ENCODE results near the gene NAV2. TPM values are rescaled to one million over a fixed set of nuclear protein-coding genes. Genes with fewer than 3 reads are reported as not detected.

Gene NAV2
- total and polyA plus RNA-seq, 2 donors from 2014 or later = 5.9 to 37.7 TPM

DNA sequence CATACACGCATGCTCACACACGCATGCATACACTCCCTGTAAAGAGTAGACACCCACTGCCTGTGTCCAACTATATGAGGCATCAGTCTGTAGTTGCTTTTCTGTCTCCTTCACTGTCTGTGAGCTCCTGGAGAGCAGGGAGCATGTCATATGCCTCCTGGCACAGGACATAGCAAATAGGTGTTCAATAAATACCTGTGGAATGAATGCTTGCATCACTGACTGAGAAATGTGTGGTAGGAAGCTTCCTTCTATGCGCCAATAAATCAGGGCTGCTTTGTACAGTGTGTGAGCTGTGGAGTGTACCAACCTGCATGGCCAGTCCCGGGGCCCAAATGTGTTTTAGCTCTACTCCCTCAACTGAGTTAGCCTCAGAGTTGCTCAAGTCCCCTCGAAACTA is 37.2 kb upstream of the NAV2 start:
- H3K27me3 ChIP-seq (ENCODE audit: control insufficient read depth, insufficient read depth, low read length) = no peaks in the 10 kb centered on the region
- intact Hi-C loops (cut with DNase I) = no loop called here
- no peaks in the 10 kb centered on the region for H3K36me3 ChIP-seq (ENCODE audit: control insufficient read depth in 2 of 3, insufficient read depth in 3 of 3, low read length in 3 of 3)
- no peak for DNase-seq
- no peak overlapping the region for H3K27ac ChIP-seq (ENCODE audit: low read depth in 2 of 2, low read length in 2 of 2)
- no peaks in the 10 kb centered on the region for H3K9me3 ChIP-seq (ENCODE audit: control insufficient read depth in 2 of 3, insufficient read depth in 1 of 3, low read length in 3 of 3)
- no peak overlapping the region for H3K9ac ChIP-seq (ENCODE audit: low read length in 3 of 3)
- no peak overlapping the region for H3K4me3 ChIP-seq (ENCODE audit: low read length in 3 of 3)
- TF ChIP-seq CTCF (IDR thresholded peaks at IDR 0.05; ENCODE audit: borderline replicate concordance, extremely low read depth, insufficient read depth) = no peak
- peaks cover 0 to 4% (median 0%) of the 10 kb centered on the region in 3 donors for H3K4me1 ChIP-seq (ENCODE audit: control insufficient read depth in 2 of 3, insufficient read depth in 2 of 3, low read depth in 1 of 3, low read length in 3 of 3)
- no peak for FAIRE-seq

DNA sequence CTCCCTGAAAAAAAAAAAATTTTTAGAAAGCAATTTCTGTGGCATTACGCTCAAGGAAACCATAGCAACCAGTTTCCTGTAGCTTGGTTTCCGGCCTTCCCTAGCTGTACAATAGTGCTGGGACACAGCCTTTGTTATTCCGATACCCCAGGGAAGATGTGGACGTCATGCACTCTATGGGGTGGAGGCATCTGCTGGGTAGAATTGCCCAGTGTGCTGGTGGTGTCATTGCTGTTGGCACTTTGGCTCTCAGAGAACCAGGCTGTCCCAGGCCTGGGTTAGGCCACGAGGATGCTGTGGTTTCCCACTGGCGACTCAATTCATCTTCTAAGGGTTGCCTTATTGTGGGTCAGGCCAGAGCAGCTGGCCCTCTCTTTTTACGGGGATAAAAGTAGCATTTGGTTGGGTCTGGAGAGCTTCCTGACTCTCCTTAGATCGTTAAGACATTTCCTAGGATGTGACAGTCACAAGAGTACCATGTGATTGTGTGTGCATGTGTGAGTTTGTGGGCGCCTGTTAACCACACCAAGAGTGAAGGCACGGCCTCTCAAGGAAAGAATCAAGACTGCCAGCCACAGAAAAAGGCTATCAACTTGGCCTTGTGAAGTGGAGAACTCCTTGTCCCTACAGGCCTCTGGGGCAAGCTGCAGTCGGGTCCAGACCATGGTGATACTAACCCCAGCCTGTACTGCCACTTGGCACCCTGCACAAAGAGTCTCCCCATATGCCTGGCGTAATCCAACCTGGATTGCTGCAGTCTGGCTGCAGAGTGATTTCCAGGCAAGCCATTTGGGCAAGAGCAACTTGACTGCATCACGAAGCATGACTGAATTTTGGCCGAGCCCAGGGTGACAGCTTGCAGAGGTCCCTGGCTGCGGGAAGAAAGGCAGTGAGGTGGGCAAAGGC is 35.9 kb upstream of the NAV2 start:
- peak in 1 of 5 donors; percentile 50 for DNase-seq
- Histone ChIP-seq H3K4me3 (ENCODE audit: low read length in 3 of 3) (no peak overlapping the region), H3K27me3 (ENCODE audit: control insufficient read depth, insufficient read depth, low read length) (no peaks in the 10 kb centered on the region), H3K9ac (ENCODE audit: low read length in 3 of 3) (no peak overlapping the region), H3K36me3 (ENCODE audit: control insufficient read depth in 2 of 3, insufficient read depth in 3 of 3, low read length in 3 of 3) (no peaks in the 10 kb centered on the region), H3K9me3 (ENCODE audit: control insufficient read depth in 2 of 3, insufficient read depth in 1 of 3, low read length in 3 of 3) (no peaks in the 10 kb centered on the region), H3K4me1 (ENCODE audit: control insufficient read depth in 2 of 3, insufficient read depth in 2 of 3, low read depth in 1 of 3, low read length in 3 of 3) (peaks cover 0 to 5% (median 0%) of the 10 kb centered on the region in 3 donors), H3K27ac (ENCODE audit: low read depth in 2 of 2, low read length in 2 of 2) (peak overlapping the region; percentile 33 to 40)
- no peak for FAIRE-seq
- no peak for TF ChIP-seq CTCF (IDR thresholded peaks at IDR 0.05; ENCODE audit: borderline replicate concordance, extremely low read depth, insufficient read depth)
- intact Hi-C loops (cut with DNase I) = no loop called here

GRCh38 chr11:19677381-19678080 is 35.1 kb upstream of the NAV2 start:
- Histone ChIP-seq H3K36me3 (ENCODE audit: control insufficient read depth in 2 of 3, insufficient read depth in 3 of 3, low read length in 3 of 3) (no peaks in the 10 kb centered on the region), H3K27me3 (ENCODE audit: control insufficient read depth, insufficient read depth, low read length) (no peaks in the 10 kb centered on the region), H3K9ac (ENCODE audit: low read length in 3 of 3) (no peak overlapping the region), H3K9me3 (ENCODE audit: control insufficient read depth in 2 of 3, insufficient read depth in 1 of 3, low read length in 3 of 3) (no peaks in the 10 kb centered on the region), H3K4me3 (ENCODE audit: low read length in 3 of 3) (no peak overlapping the region), H3K4me1 (ENCODE audit: control insufficient read depth in 2 of 3, insufficient read depth in 2 of 3, low read depth in 1 of 3, low read length in 3 of 3) (peaks cover 0 to 5% (median 0%) of the 10 kb centered on the region in 3 donors), H3K27ac (ENCODE audit: low read depth in 2 of 2, low read length in 2 of 2) (no peak overlapping the region)
- intact Hi-C loops (cut with DNase I) = no loop called here
- no peak for TF ChIP-seq CTCF (IDR thresholded peaks at IDR 0.05; ENCODE audit: borderline replicate concordance, extremely low read depth, insufficient read depth)
- FAIRE-seq = no peak
- DNase-seq = no peak

Measured in kidney (tissue), 14 donors.